Measurements from ENCODE around the gene RNF2.

RNF2 gene

DNA sequence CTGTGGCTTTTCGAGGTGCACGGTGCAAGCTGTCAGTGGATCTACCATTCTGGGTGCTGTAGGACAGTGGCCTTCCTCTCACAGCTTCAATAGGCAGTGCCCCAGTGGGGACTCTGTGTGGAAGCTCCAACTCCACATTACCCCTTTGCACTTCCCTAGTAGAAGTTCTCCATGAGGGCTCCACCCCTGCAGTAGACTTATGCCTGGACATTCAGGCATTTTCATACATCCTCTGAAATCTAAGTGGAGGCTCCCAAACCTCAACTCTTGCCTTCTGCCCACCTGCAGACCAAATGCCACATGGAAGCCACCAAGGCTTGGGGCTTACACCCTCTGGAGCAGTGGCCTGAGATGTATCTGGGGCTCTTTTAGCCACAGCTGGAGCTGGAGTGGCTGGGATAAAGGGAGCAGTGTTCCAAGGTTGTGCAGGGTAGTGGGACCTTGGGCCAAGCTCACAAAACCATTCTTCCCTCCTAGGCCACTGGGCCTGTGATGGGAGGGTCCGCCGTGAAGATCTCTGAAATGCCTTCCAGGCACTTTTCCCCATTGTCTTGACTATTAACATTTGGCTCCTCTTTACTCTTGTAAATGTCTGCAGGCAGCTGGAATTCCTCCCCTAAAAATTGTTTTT lies 18.0 kb upstream of the RNF2 start:
- FAIRE-seq = no peak
- DNase-seq (ENCODE audit: insufficient read length, low spot score) = no peak
- no peak for TF ChIP-seq PAX5 (IDR thresholded peaks at IDR 0.05; ENCODE audit: insufficient read depth, low read length, severe bottlenecking)
- TF ChIP-seq POLR2AphosphoS5 (IDR thresholded peaks at IDR 0.05; ENCODE audit: low read depth, low read length) = no peak
- TF ChIP-seq SPI1 (IDR thresholded peaks at IDR 0.05; ENCODE audit: low read depth, low read length) = no peak
- TF ChIP-seq TAF1 (IDR thresholded peaks at IDR 0.05; ENCODE audit: low read depth, low read length) = no peak
- TF ChIP-seq POLR2A (IDR thresholded peaks at IDR 0.05; ENCODE audit: low read depth, low read length) = no peak
- TF ChIP-seq POU2F2 (IDR thresholded peaks at IDR 0.05; ENCODE audit: low read depth, low read length) = no peak

DNA sequence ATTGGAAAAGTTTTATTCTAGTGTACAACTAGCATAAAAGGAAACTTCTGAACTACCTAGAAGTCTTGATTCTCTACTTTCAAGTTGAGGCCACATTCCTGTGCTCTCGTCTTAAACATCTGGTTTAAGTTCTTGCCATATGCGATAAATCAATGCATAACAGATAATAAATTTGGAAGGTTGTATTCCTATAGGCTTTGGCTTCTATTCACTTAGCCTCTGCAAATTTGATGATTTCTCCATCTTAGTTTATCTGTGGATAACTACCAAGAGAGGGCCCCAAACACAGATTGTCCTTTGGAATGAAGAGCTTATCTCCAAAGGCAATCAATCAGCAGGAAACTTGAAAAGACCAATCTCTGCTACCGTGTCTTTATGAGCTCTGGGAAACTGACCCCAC lies 11.7 kb upstream of the RNF2 start:
- no peak for TF ChIP-seq PAX5 (IDR thresholded peaks at IDR 0.05; ENCODE audit: insufficient read depth, low read length, severe bottlenecking)
- TF ChIP-seq SPI1 (IDR thresholded peaks at IDR 0.05; ENCODE audit: low read depth, low read length) = no peak
- TF ChIP-seq POLR2AphosphoS5 (IDR thresholded peaks at IDR 0.05; ENCODE audit: low read depth, low read length) = no peak
- no peak for TF ChIP-seq POLR2A (IDR thresholded peaks at IDR 0.05; ENCODE audit: low read depth, low read length)
- no peak for TF ChIP-seq TAF1 (IDR thresholded peaks at IDR 0.05; ENCODE audit: low read depth, low read length)
- FAIRE-seq (no peak), DNase-seq (ENCODE audit: insufficient read length, low spot score) (no peak)

DNA sequence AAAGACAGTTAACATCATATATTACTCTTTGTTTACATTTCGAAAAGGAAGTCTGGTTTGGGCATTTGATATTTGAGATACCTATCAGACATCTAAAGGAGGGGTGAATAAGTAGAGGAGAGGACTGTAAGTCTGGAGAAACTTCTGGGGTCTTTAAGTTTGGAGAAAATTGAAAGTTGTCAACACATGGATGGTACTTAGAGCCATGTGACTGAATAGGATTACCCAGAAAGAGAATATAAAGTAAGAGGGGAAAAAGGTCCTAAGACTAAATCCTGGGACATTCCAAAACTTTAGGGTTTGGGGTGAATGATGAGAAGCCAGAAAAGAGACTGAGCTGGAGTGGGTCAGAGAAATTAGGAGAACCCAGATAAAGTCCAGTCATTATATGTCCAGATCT lies 10.1 kb upstream of the RNF2 start:
- DNase-seq (ENCODE audit: insufficient read length, low spot score) = no peak
- FAIRE-seq = no peak
- TF ChIP-seq PAX5 (IDR thresholded peaks at IDR 0.05; ENCODE audit: insufficient read depth, low read length, severe bottlenecking) (no peak), POLR2A (IDR thresholded peaks at IDR 0.05; ENCODE audit: low read depth, low read length) (no peak), POU2F2 (IDR thresholded peaks at IDR 0.05; ENCODE audit: low read depth, low read length) (no peak)

DNA sequence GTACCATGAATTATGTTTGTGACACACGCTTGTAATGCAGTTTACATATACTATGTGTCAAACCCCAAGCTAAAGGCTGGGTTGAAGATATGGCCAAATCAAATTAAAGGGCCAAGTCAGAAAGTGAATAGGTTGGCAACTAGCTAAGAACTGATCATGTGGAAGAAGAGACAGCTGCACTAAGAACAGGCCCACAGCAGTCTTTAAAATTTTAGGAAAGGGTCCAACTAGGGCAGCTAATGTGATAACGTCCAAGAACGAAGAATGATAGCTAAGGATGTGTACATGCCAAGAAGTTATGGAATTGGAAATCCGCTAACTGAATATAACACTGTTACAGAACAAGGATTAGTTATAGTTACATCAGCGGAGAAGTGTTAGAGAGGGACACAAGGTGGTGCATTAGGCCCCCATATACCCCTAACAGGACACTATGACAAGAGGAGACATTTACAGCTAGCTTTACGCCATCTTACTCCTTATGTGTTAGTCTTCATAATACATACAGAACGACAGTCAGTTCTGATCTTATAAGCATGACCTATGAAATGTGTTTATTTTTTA lies 6.5 kb upstream of the RNF2 start:
- TF ChIP-seq POU2F2 (IDR thresholded peaks at IDR 0.05; ENCODE audit: low read depth, low read length) (no peak), TAF1 (IDR thresholded peaks at IDR 0.05; ENCODE audit: low read depth, low read length) (no peak), SPI1 (IDR thresholded peaks at IDR 0.05; ENCODE audit: low read depth, low read length) (no peak), POLR2A (IDR thresholded peaks at IDR 0.05; ENCODE audit: low read depth, low read length) (no peak), POLR2AphosphoS5 (IDR thresholded peaks at IDR 0.05; ENCODE audit: low read depth, low read length) (no peak), PAX5 (IDR thresholded peaks at IDR 0.05; ENCODE audit: insufficient read depth, low read length, severe bottlenecking) (no peak)
- no peak for FAIRE-seq
- DNase-seq (ENCODE audit: insufficient read length, low spot score) = no peak

DNA sequence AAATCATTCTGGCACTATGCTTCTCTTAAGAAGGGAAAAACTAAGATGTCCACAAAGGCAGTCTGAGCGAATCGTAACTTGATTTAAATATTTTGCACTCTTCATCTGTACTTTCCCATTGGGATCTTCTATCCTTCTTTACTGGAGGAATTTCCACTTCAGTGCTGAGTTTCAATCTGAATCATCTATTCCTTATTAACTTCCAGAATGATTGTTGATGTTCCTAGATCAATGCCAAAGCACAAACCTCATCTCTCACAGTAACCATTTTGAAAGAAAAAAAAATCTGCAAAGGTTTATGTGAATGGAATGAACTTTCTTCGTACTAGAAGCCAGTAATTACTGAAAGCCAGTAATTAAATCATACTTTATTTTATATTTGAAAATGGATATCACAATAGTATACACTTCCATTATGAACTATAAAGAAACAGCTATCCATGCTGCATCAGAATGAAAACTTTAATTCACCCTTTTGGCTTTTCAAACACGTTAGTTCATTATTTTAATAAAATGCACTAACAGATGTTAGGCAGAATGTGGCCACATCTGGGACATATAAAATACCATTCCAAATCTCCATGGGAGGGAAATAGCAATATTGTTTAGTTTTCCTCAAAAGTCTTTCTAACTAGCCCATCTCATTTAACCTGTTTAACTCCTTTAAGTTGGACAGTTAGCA lies 5.5 kb upstream of the RNF2 start:
- TF ChIP-seq SPI1 (IDR thresholded peaks at IDR 0.05; ENCODE audit: low read depth, low read length) (no peak), POLR2AphosphoS5 (IDR thresholded peaks at IDR 0.05; ENCODE audit: low read depth, low read length) (no peak), POU2F2 (IDR thresholded peaks at IDR 0.05; ENCODE audit: low read depth, low read length) (no peak), PAX5 (IDR thresholded peaks at IDR 0.05; ENCODE audit: insufficient read depth, low read length, severe bottlenecking) (no peak), TAF1 (IDR thresholded peaks at IDR 0.05; ENCODE audit: low read depth, low read length) (no peak)
- FAIRE-seq (no peak), DNase-seq (ENCODE audit: insufficient read length, low spot score) (no peak)

DNA sequence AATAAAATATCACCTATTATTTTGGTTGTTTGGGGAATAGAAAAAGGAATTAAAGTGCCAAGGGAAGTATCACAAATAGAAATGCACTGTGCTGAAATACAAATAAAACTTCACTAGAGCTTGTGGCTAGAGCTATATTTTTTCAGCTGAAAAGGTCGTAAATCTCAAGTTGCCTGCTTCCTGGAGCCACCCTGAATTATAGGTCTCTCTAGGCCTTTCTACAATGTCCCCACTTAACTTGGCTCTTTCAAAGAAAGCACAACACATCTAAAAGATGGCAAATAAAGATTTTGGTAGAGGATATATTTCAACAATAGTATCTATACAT lies 5.0 kb upstream of the RNF2 start:
- DNase-seq (ENCODE audit: insufficient read length, low spot score) = no peak

DNA sequence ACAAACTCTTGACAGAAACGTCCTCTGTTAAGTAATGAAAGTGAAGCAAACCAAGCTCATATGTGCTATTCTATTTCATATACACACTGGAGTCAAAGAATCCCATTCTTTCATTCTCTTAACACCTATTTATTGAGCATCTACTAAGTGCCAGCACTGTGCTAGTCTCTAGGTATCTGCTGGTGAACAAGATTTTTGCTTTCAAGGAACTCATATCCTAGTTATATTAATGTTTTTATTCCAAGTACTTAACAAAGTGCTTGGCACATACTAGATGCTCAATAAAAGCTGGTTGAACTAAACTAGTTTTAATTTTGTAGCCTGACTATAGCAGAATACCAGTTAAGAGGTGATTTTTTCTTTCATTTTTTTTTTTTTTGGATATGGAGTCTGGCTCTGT lies 3.6 kb upstream of the RNF2 start:
- no peak for TF ChIP-seq POU2F2 (IDR thresholded peaks at IDR 0.05; ENCODE audit: low read depth, low read length)
- no peak for TF ChIP-seq TAF1 (IDR thresholded peaks at IDR 0.05; ENCODE audit: low read depth, low read length)
- DNase-seq (ENCODE audit: insufficient read length, low spot score) = no peak
- no peak for FAIRE-seq

More for the DNA sequence above, 5.0 kb upstream of the RNF2 start:
- no peak for TF ChIP-seq POLR2AphosphoS5 (IDR thresholded peaks at IDR 0.05; ENCODE audit: low read depth, low read length)
- no peak for TF ChIP-seq SPI1 (IDR thresholded peaks at IDR 0.05; ENCODE audit: low read depth, low read length)
- no peak for TF ChIP-seq PAX5 (IDR thresholded peaks at IDR 0.05; ENCODE audit: insufficient read depth, low read length, severe bottlenecking)
- TF ChIP-seq TAF1 (IDR thresholded peaks at IDR 0.05; ENCODE audit: low read depth, low read length) = no peak
- no peak for TF ChIP-seq POU2F2 (IDR thresholded peaks at IDR 0.05; ENCODE audit: low read depth, low read length)
- TF ChIP-seq POLR2A (IDR thresholded peaks at IDR 0.05; ENCODE audit: low read depth, low read length) = no peak
- no peak for FAIRE-seq

DNA sequence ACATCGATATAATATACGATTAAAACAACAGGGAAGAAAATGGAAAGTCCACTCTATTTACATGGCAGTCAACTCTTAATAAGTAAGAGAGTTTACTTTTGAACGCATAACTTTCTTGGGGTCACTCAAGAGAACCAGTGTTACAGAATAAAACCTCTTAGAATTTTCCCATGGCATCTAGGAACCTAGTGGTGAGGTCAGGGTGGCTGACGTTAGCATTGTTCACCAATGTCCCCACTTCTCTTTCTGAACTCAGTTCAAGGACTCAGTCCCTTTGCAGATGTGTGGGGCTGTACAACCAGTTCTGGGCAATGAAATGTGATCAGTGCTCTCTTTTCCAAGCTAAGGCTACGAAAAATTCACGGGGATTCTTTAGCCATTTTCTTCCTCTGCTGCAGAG lies 2.6 kb upstream of the RNF2 start:
- TF ChIP-seq PAX5 (IDR thresholded peaks at IDR 0.05; ENCODE audit: insufficient read depth, low read length, severe bottlenecking) (no peak), SPI1 (IDR thresholded peaks at IDR 0.05; ENCODE audit: low read depth, low read length) (no peak), POU2F2 (IDR thresholded peaks at IDR 0.05; ENCODE audit: low read depth, low read length) (no peak), POLR2A (IDR thresholded peaks at IDR 0.05; ENCODE audit: low read depth, low read length) (no peak)
- no peak for DNase-seq (ENCODE audit: insufficient read length, low spot score)
- no peak for FAIRE-seq

DNA sequence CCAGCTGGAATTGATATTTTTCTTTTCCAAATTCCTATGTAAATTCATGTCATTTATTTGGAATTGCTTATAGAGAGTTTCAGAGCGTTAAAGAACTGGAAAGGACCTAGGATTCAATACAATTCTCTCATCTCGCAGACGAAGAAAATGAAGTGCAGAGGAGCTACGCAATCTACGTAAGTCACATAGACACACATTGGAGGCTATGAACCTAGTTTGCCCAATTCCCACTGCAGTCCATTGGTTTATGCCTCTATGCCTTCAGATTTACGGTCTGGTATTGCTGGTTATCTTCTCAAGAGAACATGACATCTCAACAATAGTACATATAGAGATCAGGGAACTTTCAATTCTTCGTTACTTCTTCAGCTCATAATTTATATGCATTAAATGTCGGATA lies 971 bp upstream of the RNF2 start:
- FAIRE-seq (peak; percentile 40), DNase-seq (ENCODE audit: insufficient read length, low spot score) (no peak)
- TF ChIP-seq POU2F2 (IDR thresholded peaks at IDR 0.05; ENCODE audit: low read depth, low read length) (no peak), POLR2AphosphoS5 (IDR thresholded peaks at IDR 0.05; ENCODE audit: low read depth, low read length) (no peak), PAX5 (IDR thresholded peaks at IDR 0.05; ENCODE audit: insufficient read depth, low read length, severe bottlenecking) (no peak), TAF1 (IDR thresholded peaks at IDR 0.05; ENCODE audit: low read depth, low read length) (no peak), SPI1 (IDR thresholded peaks at IDR 0.05; ENCODE audit: low read depth, low read length) (no peak), POLR2A (IDR thresholded peaks at IDR 0.05; ENCODE audit: low read depth, low read length) (no peak)
